ENCODE measurements around the gene CKS1B. TPM values are rescaled to one million over a fixed set of nuclear protein-coding genes. Genes with fewer than 3 reads are reported as not detected.
A peak's percentile ranks its signal among the peaks of the same experiment; 100 is the strongest.

CKS1B gene
- total and polyA plus RNA-seq, 9 of the 15 experiments (the other 6 are each of a cell fraction or from before 2014, with no cell fraction given), result 215 to 1,103 (median 460) TPM

GRCh38 chr1:155000726-155001424 lies 26.4 kb downstream of the CKS1B start (continued):
- TF ChIP-seq FOXP1 (CRISPR knock-in tag; IDR thresholded peaks at IDR 0.05) (peak; percentile 67; the same call in 1 of the 2 replicates), CGGBP1 (CRISPR knock-in tag; IDR thresholded peaks at IDR 0.05) (peak; percentile 44), U2AF1 (optimal IDR thresholded peaks at IDR 0.05; ENCODE audit: low read depth, low read length) (peak; percentile 47), KAT8 (IDR thresholded peaks at IDR 0.05; ENCODE audit: low read depth) (no peak), HDAC1 (IDR thresholded peaks at IDR 0.05) (peak; percentile 52 to 77; a peak in 1 of 4 replicates), THRAP3 (IDR thresholded peaks at IDR 0.05; ENCODE audit: borderline replicate concordance) (peak; percentile 84; the same call in 1 of the 2 replicates), DDX20 (tag; IDR thresholded peaks at IDR 0.05; ENCODE audit: low read depth) (no peak), CTCF (IDR thresholded peaks at IDR 0.05 in 2 of 3, conservative IDR thresholded peaks at IDR 0.05 in 1 of 3; ENCODE audit: insufficient read depth in 2 of 3, low read depth in 1 of 3, low read length in 3 of 3) (peak in 1 of 3 experiments; percentile 18; a peak in 3 of 6 replicates), NCOA1 (IDR thresholded peaks at IDR 0.05; ENCODE audit: low read depth) (peak; percentile 87), TCF7L2 (IDR thresholded peaks at IDR 0.05; ENCODE audit: low read depth, low read length) (no peak), CREM (IDR thresholded peaks at IDR 0.05; ENCODE audit: low read depth) (peak; percentile 39), PURB (CRISPR knock-in tag; IDR thresholded peaks at IDR 0.05; ENCODE audit: low read depth) (no peak), MTA1 (IDR thresholded peaks at IDR 0.05; ENCODE audit: borderline replicate concordance) (peak; percentile 87), DPF2 (IDR thresholded peaks at IDR 0.05) (peak; percentile 96), RFX5 (IDR thresholded peaks at IDR 0.05; ENCODE audit: low read depth, low read length) (peak; percentile 48; the same call in 1 of the 2 replicates), ZNF830 (CRISPR knock-in tag; IDR thresholded peaks at IDR 0.05) (peak; percentile 90), XRCC4 (IDR thresholded peaks at IDR 0.05; ENCODE audit: extremely low read depth, insufficient read depth, insufficient read length) (no peak), ZNF174 (CRISPR knock-in tag; IDR thresholded peaks at IDR 0.05) (no peak), SMARCC2 (IDR thresholded peaks at IDR 0.05; ENCODE audit: low read depth) (peak; percentile 83; the same call in 1 of the 2 replicates), SETDB1 (IDR thresholded peaks at IDR 0.05; ENCODE audit: low read length) (no peak), ZNF232 (CRISPR knock-in tag; IDR thresholded peaks at IDR 0.05) (no peak), HDAC2 (IDR thresholded peaks at IDR 0.05) (peak; percentile 81), SP1 (CRISPR knock-in tag; IDR thresholded peaks at IDR 0.05) (peak; percentile 89), PHF8 (IDR thresholded peaks at IDR 0.05; ENCODE audit: borderline replicate concordance, low read length) (peak; percentile 66; the same call in 1 of the 2 replicates), TAF1 (IDR thresholded peaks at IDR 0.05; ENCODE audit: control insufficient read depth, extremely low read depth, insufficient read depth, low read length, severe bottlenecking) (peak; percentile 89)
- TF ChIP-seq, protein P1, sequence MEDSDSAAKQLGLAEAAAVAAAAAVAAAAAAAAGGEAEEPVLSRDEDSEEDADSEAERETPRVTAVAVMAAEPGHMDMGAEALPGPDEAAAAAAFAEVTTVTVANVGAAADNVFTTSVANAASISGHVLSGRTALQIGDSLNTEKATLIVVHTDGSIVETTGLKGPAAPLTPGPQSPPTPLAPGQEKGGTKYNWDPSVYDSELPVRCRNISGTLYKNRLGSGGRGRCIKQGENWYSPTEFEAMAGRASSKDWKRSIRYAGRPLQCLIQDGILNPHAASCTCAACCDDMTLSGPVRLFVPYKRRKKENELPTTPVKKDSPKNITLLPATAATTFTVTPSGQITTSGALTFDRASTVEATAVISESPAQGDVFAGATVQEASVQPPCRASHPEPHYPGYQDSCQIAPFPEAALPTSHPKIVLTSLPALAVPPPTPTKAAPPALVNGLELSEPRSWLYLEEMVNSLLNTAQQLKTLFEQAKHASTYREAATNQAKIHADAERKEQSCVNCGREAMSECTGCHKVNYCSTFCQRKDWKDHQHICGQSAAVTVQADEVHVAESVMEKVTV (CRISPR knock-in tag; IDR thresholded peaks at IDR 0.05), result no peak
